Measurements from ENCODE around the gene RASGRF1. TPM values are rescaled to one million over a fixed set of nuclear protein-coding genes. Genes with fewer than 3 reads are reported as not detected.

Gene RASGRF1
- total and polyA plus RNA-seq, 2 donors (not counting 1 experiment from before 2014, with no cell fraction given): 1.0 to 9.4 TPM

DNA sequence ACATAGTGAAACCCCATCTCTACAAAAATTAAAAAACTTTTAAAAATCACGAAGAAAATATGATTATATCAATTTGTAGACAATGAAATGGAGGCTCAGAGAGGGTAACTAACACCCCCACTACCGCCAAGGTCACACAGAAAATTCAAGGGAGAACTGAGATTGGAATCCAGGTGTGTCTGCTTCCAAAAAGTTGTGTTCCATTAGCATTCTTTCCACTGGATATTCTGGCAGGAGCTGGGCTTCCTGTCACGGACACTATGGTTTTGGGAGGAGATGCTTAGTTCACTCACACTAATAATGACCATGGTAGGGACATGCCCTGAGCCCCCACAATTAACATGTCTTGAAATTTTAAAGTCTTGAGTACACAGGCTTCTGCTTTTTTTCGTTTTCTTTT, 174.5 kb downstream of the RASGRF1 start:
- no peaks in the 10 kb centered on the region for H3K9me3 ChIP-seq (ENCODE audit: control extremely low read depth in 1 of 3, control insufficient read depth in 2 of 3, insufficient read depth in 1 of 3, low read length in 2 of 3)
- H3K4me1 ChIP-seq (ENCODE audit: control insufficient read depth in 2 of 2, insufficient read depth in 2 of 2, low read length in 2 of 2): peaks cover 3 to 7% of the 10 kb centered on the region in 2 donors
- no peaks in the 10 kb centered on the region for H3K27me3 ChIP-seq (replicated peaks in 1 of 4; ENCODE audit: control extremely low read depth in 1 of 4, control insufficient read depth in 3 of 4, insufficient read depth in 4 of 4, low read length in 3 of 4)
- ChIA-PET POLR2A (no interaction called here), CTCF (interaction anchor here (1.1 to 11.4 kb wide), 7 partner anchors 8 to 268 kb away, joined by 3 to 216 read pairs (median 3); no protein-coding TSS in a partner anchor)
- no peak overlapping the region for H3K4me3 ChIP-seq (ENCODE audit: control extremely low read depth in 1 of 5, extremely low read depth in 1 of 5, insufficient read depth in 1 of 5, low read depth in 2 of 5, low read length in 4 of 5)
- no peak overlapping the region for H3K4me2 ChIP-seq (replicated peaks; ENCODE audit: low read depth, low read length, poor library complexity, severe bottlenecking)
- Mint-ChIP-seq H3K27me3 (no peaks in the 10 kb centered on the region), H3K9me3 (ENCODE audit: insufficient read depth) (no peaks in the 10 kb centered on the region), H3K27ac (no peak overlapping the region), H3K4me1 (peaks cover 11% of the 10 kb centered on the region), H3K4me3 (no peak overlapping the region)
- no peak overlapping the region for H3K9ac ChIP-seq (ENCODE audit: low read length)
- DNase-seq: no peak
- peaks cover 5% of the 10 kb centered on the region for H3K79me2 ChIP-seq (ENCODE audit: control insufficient read depth, insufficient read depth, low read length)
- no peak for ATAC-seq (ENCODE audit: low read depth)
- no peak overlapping the region for H2AFZ ChIP-seq (ENCODE audit: insufficient read depth, low read depth, low read length, poor library complexity, severe bottlenecking)
- intact Hi-C loops (cut with micrococcal nuclease): no loop called here
- no peak overlapping the region for H3K27ac ChIP-seq (ENCODE audit: low read length in 2 of 2)
- peaks cover 5 to 40% of the 10 kb centered on the region in 2 experiments for H3K36me3 ChIP-seq (replicated peaks in 1 of 2; ENCODE audit: control extremely low read depth in 1 of 2, control insufficient read depth in 1 of 2, extremely low read depth in 1 of 2, insufficient read depth in 2 of 2, low read length in 1 of 2)
- no peak for TF ChIP-seq EZH2 (IDR thresholded peaks at IDR 0.05; ENCODE audit: borderline replicate concordance, insufficient read depth, low read depth, low read length, poor library complexity, severe bottlenecking)
- TF ChIP-seq, protein P1, sequence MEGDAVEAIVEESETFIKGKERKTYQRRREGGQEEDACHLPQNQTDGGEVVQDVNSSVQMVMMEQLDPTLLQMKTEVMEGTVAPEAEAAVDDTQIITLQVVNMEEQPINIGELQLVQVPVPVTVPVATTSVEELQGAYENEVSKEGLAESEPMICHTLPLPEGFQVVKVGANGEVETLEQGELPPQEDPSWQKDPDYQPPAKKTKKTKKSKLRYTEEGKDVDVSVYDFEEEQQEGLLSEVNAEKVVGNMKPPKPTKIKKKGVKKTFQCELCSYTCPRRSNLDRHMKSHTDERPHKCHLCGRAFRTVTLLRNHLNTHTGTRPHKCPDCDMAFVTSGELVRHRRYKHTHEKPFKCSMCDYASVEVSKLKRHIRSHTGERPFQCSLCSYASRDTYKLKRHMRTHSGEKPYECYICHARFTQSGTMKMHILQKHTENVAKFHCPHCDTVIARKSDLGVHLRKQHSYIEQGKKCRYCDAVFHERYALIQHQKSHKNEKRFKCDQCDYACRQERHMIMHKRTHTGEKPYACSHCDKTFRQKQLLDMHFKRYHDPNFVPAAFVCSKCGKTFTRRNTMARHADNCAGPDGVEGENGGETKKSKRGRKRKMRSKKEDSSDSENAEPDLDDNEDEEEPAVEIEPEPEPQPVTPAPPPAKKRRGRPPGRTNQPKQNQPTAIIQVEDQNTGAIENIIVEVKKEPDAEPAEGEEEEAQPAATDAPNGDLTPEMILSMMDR (IDR thresholded peaks at IDR 0.05): no peak
- H4K20me1 ChIP-seq (ENCODE audit: control insufficient read depth, insufficient read depth, low read length, poor library complexity, severe bottlenecking): peaks cover 12% of the 10 kb centered on the region
- 100% methylated on average over 1 of the region's 4 CpGs for WGBS (ENCODE audit: insufficient coverage)

GRCh38 chr15:78915341-78916087, 175.1 kb downstream of the RASGRF1 start:
- Histone ChIP-seq H3K4me2 (replicated peaks; ENCODE audit: low read depth, low read length, poor library complexity, severe bottlenecking) (no peak overlapping the region), H3K9ac (ENCODE audit: low read length) (no peak overlapping the region), H4K20me1 (ENCODE audit: control insufficient read depth, insufficient read depth, low read length, poor library complexity, severe bottlenecking) (peaks cover 18% of the 10 kb centered on the region), H3K4me1 (ENCODE audit: control insufficient read depth in 2 of 2, insufficient read depth in 2 of 2, low read length in 2 of 2) (peaks cover 3 to 7% of the 10 kb centered on the region in 2 donors), H2AFZ (ENCODE audit: insufficient read depth, low read depth, low read length, poor library complexity, severe bottlenecking) (no peak overlapping the region), H3K9me3 (ENCODE audit: control extremely low read depth in 1 of 3, control insufficient read depth in 2 of 3, insufficient read depth in 1 of 3, low read length in 2 of 3) (no peaks in the 10 kb centered on the region), H3K36me3 (replicated peaks in 1 of 2; ENCODE audit: control extremely low read depth in 1 of 2, control insufficient read depth in 1 of 2, extremely low read depth in 1 of 2, insufficient read depth in 2 of 2, low read length in 1 of 2) (peaks cover 5 to 44% of the 10 kb centered on the region in 2 experiments), H3K27me3 (replicated peaks in 1 of 4; ENCODE audit: control extremely low read depth in 1 of 4, control insufficient read depth in 3 of 4, insufficient read depth in 4 of 4, low read length in 3 of 4) (no peaks in the 10 kb centered on the region), H3K27ac (ENCODE audit: low read length in 2 of 2) (peak overlapping the region in 1 of 2 donors; percentile 27), H3K4me3 (ENCODE audit: control extremely low read depth in 1 of 5, extremely low read depth in 1 of 5, insufficient read depth in 1 of 5, low read depth in 2 of 5, low read length in 4 of 5) (no peak overlapping the region), H3K79me2 (ENCODE audit: control insufficient read depth, insufficient read depth, low read length) (peaks cover 5% of the 10 kb centered on the region)
- WGBS (ENCODE audit: insufficient coverage): 80% methylated on average over 7 of the region's 12 CpGs
- Mint-ChIP-seq H3K27me3 (no peaks in the 10 kb centered on the region), H3K4me1 (peaks cover 11% of the 10 kb centered on the region), H3K27ac (peak overlapping the region; percentile 3), H3K9me3 (ENCODE audit: insufficient read depth) (no peaks in the 10 kb centered on the region), H3K4me3 (no peak overlapping the region)
- intact Hi-C loops (cut with micrococcal nuclease): no loop called here
- no peak for DNase-seq
- CTCF ChIA-PET: interaction anchor here (1.1 to 11.4 kb wide), 6 partner anchors 20 to 268 kb away, joined by 3 to 216 read pairs (median 4); partner anchors contain the start of gene CTSH
- no peak for TF ChIP-seq EZH2 (IDR thresholded peaks at IDR 0.05; ENCODE audit: borderline replicate concordance, insufficient read depth, low read depth, low read length, poor library complexity, severe bottlenecking)
- TF ChIP-seq, protein P1 (IDR thresholded peaks at IDR 0.05): no peak
- ATAC-seq (ENCODE audit: low read depth): peak; percentile 24
- POLR2A ChIA-PET: interaction anchor here (0.6 kb wide), 1 partner anchor 12 kb away, joined by 4 read pairs; no protein-coding TSS in a partner anchor

Measured in B cell (primary cell).